Coronary artery (tissue), 2 donors: ENCODE measurements around the gene GTSF1L.

Experiments used
- DNase-seq: peaks from one replicate; pipeline ENCODE4 v3.0.0-alpha.2; 2017; ENCODE audit warnings: low spot score
- H3K27ac ChIP-seq, 2 donors: fragments of 200-600 bp; sonication (generic); one replicate each; pipeline ENCODE4 v1.5.1; 2016 to 2019
- H3K4me3 ChIP-seq: fragments of 200-600 bp; sonication (generic); 2 replicates; pipeline ENCODE4 v1.5.1; 2016; ENCODE audit warnings: mild to moderate bottlenecking, moderate library complexity
- TF ChIP-seq, protein P1 (sequence below): fragments of 200-600 bp; sonication (generic); IDR thresholded peaks from one replicate; pipeline ENCODE4 v1.5.1; 2019; ENCODE audit warnings: antibody characterized with exemption

GTSF1L gene

DNA sequence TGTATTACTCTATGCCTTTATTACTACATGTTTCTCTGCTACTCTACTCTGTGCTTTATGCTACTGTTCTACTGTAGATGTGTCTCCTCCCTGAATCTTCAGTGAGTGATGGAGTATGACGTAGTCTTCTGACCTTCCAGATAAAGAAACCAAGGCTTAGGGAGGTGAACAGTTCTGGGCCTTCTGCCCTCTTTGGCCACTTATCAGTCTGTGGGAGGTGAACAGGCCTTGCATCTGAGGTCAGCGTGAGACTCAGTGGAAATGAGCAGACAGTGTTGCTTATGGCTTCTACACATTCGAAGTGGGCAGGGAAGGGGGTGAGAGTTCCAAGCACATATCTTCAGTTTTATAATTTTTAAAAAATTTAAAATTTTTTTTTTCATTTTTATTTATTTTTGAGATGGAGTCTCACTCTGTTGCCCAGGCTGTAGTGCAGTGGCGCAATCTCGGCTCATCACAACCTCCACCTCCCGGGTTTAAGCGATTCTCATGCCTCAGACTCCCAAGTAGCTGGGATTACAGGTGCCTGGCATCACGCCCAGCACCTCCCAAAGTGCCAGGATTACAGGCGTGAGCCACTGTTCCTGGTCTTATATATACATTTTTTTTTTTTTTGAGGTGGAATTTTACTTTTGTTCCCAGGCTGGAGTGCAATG lies 35.7 kb downstream of the GTSF1L start:
- DNase-seq: no peak
- no peak overlapping the region for H3K27ac ChIP-seq
- TF ChIP-seq, protein P1, sequence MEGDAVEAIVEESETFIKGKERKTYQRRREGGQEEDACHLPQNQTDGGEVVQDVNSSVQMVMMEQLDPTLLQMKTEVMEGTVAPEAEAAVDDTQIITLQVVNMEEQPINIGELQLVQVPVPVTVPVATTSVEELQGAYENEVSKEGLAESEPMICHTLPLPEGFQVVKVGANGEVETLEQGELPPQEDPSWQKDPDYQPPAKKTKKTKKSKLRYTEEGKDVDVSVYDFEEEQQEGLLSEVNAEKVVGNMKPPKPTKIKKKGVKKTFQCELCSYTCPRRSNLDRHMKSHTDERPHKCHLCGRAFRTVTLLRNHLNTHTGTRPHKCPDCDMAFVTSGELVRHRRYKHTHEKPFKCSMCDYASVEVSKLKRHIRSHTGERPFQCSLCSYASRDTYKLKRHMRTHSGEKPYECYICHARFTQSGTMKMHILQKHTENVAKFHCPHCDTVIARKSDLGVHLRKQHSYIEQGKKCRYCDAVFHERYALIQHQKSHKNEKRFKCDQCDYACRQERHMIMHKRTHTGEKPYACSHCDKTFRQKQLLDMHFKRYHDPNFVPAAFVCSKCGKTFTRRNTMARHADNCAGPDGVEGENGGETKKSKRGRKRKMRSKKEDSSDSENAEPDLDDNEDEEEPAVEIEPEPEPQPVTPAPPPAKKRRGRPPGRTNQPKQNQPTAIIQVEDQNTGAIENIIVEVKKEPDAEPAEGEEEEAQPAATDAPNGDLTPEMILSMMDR: no peak
- no peak overlapping the region for H3K4me3 ChIP-seq

DNA sequence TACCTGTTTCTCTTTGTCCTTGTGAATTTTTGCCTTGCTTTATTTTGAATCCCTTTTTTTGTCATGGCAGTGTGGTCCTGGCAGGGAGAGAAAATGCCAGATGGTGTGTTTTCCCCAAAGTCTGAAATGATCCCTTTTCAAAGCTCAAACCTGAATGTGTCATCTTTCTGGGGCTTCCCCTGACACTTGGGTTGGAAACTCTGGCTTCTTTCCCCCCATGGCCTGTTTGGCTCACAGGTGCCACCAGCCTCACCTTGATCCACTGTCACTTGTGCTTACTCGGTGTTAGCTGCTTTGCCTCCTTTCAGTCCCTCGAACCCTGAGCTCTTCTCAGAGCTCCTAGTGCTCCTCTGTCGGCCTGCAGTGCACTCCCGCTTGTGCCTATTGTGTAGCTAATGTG lies 37.6 kb downstream of the GTSF1L start:
- TF ChIP-seq, protein P1: no peak

DNA sequence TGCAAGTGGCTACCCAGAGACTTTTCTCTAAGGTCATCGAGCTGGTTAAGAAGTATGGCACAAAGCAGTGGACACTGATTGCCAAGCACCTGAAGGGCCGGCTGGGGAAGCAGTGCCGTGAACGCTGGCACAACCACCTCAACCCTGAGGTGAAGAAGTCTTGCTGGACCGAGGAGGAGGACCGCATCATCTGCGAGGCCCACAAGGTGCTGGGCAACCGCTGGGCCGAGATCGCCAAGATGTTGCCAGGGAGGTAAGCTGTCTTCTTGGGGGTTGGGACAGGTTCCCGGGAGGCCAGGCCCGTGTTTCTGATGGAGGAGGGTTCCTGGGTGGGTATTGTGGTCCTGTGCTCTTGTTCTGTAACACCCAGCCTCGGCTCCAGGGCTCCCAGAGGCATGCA lies 40.0 kb downstream of the GTSF1L start:
- TF ChIP-seq, protein P1: no peak
- Histone ChIP-seq H3K4me3 (no peak overlapping the region), H3K27ac (no peak overlapping the region)
- no peak for DNase-seq

More for the DNA sequence above, 37.6 kb downstream of the GTSF1L start:
- DNase-seq: no peak
- H3K27ac ChIP-seq: no peak overlapping the region
- no peak overlapping the region for H3K4me3 ChIP-seq

DNA sequence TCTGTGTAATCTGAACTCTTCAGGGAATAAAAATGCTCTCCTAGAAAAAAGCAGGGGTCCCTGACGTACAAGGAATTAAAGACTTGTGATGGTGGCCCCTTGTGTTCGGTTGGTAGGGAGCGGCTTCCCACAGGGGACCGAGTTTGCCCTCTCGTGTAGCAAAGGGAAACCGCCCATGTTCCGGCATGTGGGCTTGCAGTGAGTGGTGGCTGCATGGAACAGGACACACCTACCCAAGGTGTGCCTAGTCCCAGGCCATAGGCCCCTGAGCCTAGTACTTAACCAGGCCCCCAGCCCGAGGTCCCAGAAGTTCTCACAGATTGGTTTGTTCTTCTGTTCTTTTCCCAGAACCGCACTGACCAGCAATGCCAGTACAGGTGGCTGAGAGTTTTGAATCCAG lies 44.4 kb downstream of the GTSF1L start:
- TF ChIP-seq, protein P1: no peak
- H3K27ac ChIP-seq: no peak overlapping the region
- no peak overlapping the region for H3K4me3 ChIP-seq
- DNase-seq: no peak

DNA sequence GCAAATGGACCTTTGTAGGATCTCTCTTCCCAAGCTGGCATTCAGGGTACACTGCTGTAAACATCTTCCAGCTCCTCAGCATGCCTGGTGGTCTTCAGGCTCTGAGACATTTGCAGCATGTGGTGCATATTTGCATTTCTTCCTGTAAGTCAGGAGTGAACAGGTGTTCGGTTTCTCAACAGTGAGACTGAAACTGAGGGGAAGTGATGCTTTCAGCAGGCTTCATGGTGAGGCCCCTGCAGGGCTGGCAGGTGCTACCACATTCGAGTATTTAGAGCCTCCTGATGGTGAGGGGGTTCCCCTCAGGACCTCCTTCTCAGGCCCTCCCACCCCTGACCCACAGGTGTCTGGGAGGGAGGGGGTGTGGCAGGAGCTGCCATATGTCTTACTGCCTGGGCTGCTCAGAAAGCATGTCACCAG lies 44.8 kb downstream of the GTSF1L start:
- TF ChIP-seq, protein P1: no peak
- Histone ChIP-seq H3K27ac (no peak overlapping the region), H3K4me3 (no peak overlapping the region)
- DNase-seq: no peak

DNA sequence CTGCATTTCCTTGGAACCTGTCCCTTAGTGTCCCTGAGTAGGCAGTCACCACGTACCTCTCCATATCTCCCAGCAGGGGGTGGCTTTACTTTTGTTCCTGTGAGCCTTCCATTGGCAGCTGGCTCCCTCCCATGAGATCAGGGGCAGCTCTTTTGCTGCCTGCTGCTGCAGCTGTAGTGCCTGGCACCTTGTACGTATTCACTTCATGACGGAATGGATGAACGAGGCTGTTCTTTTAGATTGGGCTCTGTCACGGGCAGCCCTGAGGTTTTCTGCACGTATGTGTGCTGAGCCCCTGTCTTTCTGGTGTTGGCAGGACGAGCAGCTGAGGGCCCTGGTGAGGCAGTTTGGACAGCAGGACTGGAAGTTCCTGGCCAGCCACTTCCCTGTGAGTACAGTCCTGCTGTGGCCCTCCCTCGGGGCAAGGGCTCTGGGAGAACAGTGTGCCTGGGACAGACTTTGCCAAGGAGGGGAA lies 45.3 kb downstream of the GTSF1L start:
- H3K27ac ChIP-seq: no peak overlapping the region
- TF ChIP-seq, protein P1: no peak
- DNase-seq: no peak
- H3K4me3 ChIP-seq: no peak overlapping the region

DNA sequence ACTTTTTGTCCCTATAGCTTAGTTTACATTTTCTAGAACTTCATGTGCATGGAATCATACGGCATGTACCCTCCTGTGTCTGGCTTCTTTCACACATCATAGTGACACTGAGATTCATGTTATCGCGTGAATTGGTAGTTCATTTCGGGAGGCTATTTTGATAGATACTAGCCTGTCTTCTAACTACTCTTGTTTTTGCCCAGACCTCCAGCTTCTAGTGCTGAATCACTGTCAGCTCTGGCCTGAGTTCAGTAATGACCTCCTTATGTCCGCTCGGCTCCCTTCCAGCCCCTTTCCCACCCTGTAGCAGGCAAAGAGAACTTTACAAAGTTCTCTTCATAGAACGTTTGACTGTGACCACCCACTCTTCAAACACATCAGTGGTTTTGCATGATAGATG lies 45.8 kb downstream of the GTSF1L start:
- H3K27ac ChIP-seq: no peak overlapping the region
- TF ChIP-seq, protein P1: no peak
- no peak overlapping the region for H3K4me3 ChIP-seq
- no peak for DNase-seq
